HG03354 (cell line): Measurements from ENCODE around the gene AATK.

Experiments
- ATAC-seq: cut with Tn5 transposase; IDR thresholded peaks from one replicate; pipeline ENCODE4 v1.9.1; 2021; ENCODE audit warnings: mild to moderate bottlenecking; ENCODE audit not compliant: unreplicated experiment, poor library complexity, severe bottlenecking

AATK gene

DNA sequence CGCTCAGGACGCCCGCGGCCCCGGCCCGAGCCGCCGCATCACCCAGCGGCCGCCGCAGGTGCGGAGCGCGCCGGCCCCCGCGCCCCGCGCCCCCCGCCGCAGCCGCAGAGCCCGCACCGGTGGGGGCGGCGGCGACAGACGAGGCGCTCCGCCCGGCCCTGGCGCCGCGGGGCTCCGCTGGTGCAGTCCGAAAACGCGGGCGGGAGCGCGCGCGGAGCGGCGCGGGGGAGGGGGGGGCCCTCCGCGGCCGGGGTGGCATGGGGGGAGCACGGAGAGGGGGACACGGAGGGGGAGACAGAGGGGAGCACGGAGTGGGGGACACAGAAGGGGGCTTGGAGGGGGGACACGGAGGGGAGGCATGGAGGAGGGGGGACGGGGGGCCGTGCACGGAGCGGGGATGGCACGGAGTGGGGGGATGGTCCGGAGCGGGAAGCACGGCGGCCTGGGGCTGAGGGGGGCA lies at the start of gene AATK:
Gene AATK, minus strand, starts transcription at position 189 of the 460 bp plus-strand sequence. CDS start 229 bp downstream, outside the sequence.
- ATAC-seq: no peak

- no peak for ATAC-seq
These were observed 48.0 kb upstream of the AATK start for GRCh38 chr17:81213978-81214377.

DNA sequence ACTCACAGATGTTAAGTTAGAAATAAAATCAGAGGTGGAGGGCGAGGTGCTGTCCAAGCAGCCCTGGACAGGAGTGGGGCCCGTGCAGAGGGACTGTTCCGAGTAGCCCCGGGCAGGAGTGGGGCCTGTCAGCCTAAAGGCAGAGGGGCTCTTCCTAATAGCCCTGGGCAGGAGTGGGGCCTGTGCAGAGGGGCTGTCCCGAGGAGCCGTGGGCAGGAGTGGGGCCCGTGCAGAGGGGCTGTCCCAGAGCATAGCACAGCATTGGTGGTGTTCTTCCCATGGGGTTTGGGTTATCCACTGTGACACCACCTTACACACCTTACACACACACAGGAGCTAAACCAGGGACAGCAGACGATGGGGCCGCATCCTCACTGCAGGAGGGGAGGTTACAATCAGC lies 46.3 kb upstream of the AATK start:
- no peak for ATAC-seq

DNA sequence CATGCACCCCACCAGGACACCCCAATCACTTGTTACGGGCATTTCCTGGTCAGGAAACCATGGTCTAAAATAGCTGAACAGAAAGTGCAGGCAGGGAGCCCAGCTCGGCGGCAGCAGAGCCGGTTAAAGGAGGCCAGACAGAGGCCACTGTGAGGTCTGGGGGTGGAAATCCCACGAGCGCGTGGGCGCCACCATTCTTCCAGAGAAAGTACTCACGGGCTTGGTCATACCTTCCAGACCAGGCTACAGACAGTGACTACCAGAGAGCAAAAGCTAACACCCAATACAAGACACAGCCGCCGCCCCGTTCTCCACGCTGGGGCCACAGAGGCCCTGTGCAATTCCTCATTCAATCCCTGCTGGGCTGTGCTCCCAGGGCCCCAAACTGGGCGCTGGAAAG lies 44.8 kb upstream of the AATK start:
- no peak for ATAC-seq

DNA sequence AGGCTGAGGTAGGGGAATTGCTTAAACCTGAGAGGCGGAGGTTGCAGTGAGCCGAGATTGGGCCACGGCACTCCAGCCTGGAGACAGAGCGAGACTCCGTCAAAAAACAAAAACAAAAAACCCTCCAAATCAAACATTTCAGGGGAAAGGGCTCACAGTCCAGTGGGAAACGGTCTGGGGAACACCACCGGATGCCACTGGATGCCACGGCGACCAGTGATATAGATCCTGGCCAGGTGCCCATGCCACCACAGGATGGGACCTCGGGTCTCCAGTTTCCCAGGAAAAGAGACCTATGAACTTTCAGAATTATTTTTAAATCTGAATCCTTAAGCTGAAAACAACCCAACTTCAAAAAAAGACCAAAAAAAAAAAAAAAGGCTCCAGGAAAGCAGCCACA lies 44.4 kb upstream of the AATK start:
- ATAC-seq: no peak

DNA sequence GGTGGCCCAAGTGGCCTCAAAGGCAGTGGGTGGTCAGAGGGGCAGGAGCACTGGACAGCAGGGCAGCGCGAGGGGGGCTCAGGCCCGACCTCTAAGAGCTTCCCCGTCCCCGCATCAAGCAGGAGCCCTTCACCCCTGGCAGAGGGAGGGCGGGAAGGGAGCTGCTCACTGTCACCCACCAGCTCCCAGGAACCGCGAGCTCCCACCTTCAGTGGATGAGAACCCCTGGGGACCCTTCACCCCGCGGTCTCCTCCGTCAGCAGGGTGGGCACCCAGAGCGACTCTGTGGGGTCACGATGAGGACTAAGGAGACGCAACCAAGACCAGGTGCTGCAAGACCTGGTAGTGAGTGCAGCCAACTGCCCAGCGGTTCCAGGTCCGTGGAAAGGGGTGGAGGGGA lies 43.1 kb upstream of the AATK start:
- no peak for ATAC-seq

- no peak for ATAC-seq
These were observed 42.6 kb upstream of the AATK start for GRCh38 chr17:81208651-81209050.

DNA sequence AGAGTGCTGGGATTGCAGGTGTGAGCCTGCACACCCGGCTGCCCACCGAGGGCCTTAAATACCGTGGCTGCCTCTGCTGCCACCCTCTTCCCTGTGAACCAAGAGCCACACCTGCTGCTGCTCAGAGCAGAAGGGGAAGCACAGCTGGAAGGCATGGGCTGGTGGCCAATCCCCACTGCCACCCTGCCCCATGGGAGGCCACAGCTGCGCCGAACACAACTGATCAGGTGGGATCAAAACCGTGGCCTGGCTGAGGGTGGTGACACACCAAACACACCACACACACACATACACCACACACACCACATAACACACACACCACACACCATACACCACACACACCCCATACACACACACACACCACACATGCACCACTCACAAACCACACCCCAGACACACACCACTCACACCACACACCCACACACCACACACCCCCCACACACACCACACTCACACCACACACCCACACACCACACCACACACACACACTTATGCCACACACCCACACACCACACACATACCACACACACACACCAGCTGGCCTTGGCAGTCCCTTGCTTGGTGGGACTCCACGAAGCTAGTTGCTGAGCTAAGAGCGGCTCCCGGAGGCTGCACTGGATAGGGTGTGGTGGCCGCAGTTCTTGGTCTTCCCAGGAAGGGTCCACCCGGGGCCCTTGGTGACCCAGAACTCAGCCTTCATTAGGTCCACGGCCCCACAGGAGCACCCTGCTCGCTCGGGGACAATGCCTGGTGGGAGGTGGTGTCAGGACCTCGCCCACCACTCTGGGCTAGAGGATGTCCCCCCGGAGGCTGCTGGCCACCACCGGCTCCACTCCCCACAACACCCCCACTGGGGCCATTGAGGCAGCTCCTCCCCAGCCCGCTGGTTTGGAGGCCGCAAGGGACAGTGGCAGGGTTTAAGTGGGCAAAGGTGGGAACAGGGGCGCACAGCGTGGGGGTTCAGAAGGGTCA lies 41.9 kb upstream of the AATK start:
- no peak for ATAC-seq

GRCh38 chr17:81206657-81207056 lies 40.6 kb upstream of the AATK start:
- ATAC-seq: no peak

DNA sequence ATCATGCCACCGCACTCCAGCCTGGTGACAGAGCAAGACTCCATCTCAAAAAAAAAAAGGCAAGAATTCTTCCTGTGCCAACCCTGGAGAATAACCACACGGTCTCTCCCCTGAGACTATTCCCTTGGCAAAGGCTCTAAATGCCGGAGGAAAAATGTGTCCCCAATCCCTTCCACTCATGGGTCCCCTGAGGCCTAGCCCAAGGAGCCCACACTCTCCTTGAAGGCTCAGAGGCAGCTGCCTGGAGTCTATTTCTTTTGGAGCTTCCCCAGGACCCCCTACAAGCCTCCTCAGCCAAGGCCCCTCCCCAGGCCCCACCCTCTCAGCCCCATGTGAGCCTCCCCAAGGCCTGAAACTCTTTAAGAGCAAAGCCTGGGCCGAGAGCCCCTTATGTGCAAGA lies 40.1 kb upstream of the AATK start:
- no peak for ATAC-seq

DNA sequence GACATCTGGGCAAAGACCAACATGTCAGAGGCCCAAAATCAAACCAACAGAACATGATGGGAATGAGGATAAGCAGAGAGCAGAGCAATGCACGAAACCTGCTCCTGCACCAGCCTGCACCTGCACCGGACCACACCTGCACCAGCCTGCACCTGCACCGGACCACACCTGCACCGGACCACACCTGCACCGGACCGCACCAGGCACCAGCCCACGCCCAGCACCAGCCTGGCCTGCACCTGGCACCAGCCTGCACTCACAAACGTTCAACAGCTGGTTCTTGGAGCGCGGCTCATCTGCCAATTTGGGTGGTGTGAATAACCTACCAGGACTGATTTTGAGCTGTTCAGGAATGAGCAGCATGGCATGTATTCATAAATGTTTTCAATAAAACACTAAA lies 38.6 kb upstream of the AATK start:
- no peak for ATAC-seq

DNA sequence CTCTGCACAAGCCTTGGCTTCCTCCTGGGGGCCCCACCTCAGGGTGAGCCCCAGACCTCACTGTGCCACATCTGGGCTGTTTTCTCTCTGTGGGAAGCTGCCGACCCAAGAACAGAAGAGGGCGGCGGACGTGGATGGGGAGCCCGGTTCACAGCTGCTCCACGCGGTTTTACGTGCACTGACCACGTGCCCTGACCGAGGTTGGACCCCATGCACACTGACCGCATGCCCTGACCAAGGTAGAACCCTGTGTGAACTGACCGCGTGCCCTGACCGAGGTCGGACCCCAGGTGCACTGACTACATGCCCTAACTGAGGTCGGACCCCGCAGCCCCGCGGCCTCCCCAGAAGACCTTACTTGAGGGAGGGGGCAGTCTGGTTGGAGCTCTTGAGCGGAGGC lies 37.1 kb upstream of the AATK start:
- ATAC-seq: no peak

DNA sequence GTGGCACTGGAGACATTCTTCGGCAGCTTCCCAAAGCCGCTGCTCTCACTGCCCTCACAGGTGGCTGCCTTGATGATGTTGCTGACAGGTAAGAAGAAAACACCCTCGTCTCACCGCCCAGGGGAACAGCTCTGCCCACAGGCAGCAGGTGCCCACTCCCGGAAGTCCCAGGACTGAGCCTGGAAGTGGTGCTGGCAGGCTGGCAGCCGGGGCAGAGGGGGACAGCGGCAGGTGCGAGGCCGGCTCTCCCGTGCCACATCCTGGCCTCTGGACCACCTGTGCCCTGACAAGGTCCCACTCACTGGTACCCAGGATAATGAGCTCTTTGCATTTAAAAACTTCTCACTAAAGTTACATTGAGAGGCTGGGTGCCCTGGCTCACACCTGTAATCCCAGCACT lies 36.3 kb upstream of the AATK start:
- ATAC-seq: no peak

DNA sequence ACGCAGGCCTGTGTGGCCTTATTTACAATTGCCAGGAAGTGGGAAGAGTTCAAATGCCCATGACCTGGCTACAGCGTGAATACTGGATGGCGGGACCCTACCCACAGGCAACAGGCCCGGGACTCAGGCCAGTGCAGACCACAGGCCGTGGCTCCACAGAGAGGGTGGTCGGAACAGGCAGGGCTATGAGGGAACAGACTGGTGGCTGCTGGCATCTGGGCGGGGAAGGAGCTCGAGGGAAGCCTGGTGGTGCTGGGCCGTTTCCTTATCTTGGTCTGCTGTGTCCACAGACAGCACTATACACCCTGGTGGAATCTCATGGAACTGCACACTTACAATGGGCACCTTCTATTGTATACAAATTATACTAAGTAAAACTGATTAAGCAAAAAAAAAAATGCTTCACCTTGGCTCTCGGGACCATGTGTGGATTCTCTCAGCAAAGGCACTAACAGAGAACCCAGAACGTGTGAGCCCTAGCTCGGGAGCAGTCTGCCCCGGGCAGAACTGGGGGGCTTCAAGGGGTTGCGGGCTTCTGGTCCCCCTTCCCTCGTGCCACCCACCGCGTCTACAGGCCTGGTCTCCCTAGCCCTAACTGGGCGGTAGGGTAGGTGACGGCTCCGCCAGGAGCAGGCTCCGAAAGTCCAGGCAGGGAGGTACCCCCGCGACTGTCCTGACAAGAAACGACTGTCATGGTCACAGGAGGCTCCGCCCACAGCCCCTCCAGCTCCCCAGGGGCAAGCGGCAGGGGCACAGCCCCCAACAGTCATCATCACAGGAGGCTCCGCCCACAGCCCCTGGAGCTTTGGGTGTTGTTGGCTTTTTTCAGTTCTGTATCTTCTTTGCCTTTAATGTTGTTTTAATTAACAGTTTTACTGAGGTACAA lies 34.9 kb upstream of the AATK start:
- ATAC-seq: no peak

DNA sequence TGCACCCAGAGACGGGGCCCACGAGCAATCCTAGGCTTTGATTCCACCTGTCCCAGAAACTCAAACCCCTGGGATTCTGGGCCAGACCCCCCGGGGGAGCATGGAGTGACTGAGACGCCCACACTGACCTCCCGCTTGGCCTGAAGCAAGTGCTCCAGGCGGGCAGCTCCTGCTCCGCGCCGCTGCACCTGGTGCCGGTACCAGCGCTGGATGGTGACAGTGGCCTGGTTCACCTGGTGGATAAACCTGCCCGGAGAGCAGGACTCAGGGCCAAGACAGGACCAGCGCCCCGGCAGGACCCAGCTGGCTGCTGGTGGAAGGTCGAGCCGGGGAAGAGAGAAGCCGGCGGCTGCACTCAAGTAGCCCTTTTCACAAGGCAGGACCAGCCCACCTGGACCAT lies 34.2 kb upstream of the AATK start:
- ATAC-seq: no peak

GRCh38 chr17:81199482-81199830 lies 33.4 kb upstream of the AATK start:
- ATAC-seq: no peak

DNA sequence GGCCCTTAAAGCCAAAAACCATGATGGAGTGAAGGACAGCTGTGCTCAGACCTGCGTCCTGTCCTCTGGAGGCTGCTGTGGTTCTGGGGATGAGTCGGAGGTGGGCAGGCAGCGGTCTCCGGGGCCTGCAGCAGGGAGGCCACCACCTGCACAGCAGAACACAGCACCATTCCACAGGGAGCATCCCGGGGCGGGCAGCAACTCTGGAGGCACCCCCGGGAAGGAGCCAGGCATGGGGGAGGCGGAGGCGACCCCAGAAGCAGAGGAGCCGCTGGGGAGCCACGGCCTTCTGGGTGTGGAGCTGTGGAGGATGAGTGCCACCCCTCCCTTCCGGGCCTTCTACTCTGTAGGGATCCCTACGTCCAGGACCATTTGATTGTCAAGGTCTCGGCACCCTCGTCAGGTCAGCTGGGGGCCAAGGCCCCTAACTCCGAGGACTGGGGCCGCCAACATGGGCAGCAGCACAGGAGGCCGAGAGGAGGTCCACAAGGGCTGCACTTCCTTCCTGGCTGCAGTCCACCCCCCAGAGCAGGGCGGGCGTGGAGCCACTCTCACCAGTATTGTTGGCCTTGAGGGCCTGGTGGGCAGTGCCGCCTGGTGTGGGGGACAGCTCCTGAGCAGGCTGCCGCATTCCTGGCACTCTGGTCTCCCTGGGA lies 32.9 kb upstream of the AATK start:
- ATAC-seq: no peak

DNA sequence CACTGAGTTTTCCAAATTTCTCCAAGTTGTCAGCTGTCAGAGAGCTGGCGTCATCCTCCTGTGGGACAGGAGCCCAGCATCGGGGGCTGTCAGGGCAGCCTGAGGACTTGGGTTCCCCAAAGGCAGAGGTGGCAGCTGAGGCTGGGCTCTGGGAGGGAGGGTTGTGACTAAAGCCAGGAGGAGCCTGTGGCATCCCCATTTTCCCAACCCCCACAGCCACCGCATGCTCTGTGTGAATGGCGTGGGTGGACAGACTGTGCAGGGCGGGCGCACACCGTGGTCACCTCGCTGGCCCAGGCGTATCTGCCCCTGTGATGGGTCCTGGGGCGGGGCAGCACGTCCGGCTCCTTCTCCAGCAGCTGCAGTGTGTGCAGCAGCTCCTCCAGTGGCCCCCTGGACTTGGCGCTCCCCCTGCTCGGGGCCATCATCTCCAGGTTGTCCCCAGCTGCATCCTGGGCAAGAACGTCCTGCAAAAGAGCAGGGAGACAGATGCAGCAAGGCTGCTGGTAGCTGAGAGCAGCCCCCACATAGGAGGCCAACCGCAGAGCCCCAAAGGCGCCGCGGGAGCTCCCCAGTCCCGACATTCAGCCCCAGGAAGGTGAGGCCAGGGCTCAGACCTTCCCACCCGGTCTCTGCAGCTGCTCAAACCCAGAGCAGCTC lies 31.9 kb upstream of the AATK start:
- no peak for ATAC-seq

- ATAC-seq: no peak
These were observed 31.4 kb upstream of the AATK start for GRCh38 chr17:81197409-81197795.
